Measurements from ENCODE around the gene RNF135. TPM values are rescaled to one million over a fixed set of nuclear protein-coding genes. Genes with fewer than 3 reads are reported as not detected.

RNF135 gene
- total RNA-seq, 2 experiments from 2014 or later, result 5.4 to 6.6 TPM

- no peaks in the 10 kb centered on the region for H3K9me3 Mint-ChIP-seq
- H3K4me3 Mint-ChIP-seq, result no peak overlapping the region
- H3K36me3 Mint-ChIP-seq (ENCODE audit: low read depth), result no peaks in the 10 kb centered on the region
- no peaks in the 10 kb centered on the region for H3K4me1 Mint-ChIP-seq (ENCODE audit: low read depth)
- ChIA-PET POLR2A (no interaction called here), CTCF (no interaction called here)
- no peak overlapping the region for H3K27ac Mint-ChIP-seq
- no peaks in the 10 kb centered on the region for H3K27me3 Mint-ChIP-seq
- no peak for TF ChIP-seq CTCF (IDR thresholded peaks at IDR 0.05)
- ATAC-seq, result no peak
- intact Hi-C loops (cut with micrococcal nuclease), result no loop called here
- DNase-seq, result no peak
Observed at GRCh38 chr17:30950669-30951399, 20.0 kb upstream of the RNF135 start.

- TF ChIP-seq CTCF (IDR thresholded peaks at IDR 0.05), result no peak
- Mint-ChIP-seq H3K9me3 (no peaks in the 10 kb centered on the region), H3K4me3 (no peak overlapping the region), H3K27ac (no peak overlapping the region), H3K36me3 (ENCODE audit: low read depth) (no peaks in the 10 kb centered on the region), H3K4me1 (ENCODE audit: low read depth) (no peaks in the 10 kb centered on the region), H3K27me3 (no peaks in the 10 kb centered on the region)
- no peak for ATAC-seq
- ChIA-PET CTCF (no interaction called here), POLR2A (no interaction called here)
- intact Hi-C loops (cut with micrococcal nuclease), result no loop called here
- DNase-seq, result no peak
Observed at GRCh38 chr17:30952638-30953393, 18.0 kb upstream of the RNF135 start.

GRCh38 chr17:30954046-30954830 lies 16.6 kb upstream of the RNF135 start:
- no peaks in the 10 kb centered on the region for H3K9me3 Mint-ChIP-seq
- DNase-seq, result no peak
- TF ChIP-seq CTCF (IDR thresholded peaks at IDR 0.05), result no peak
- no peak overlapping the region for H3K27ac Mint-ChIP-seq
- H3K36me3 Mint-ChIP-seq (ENCODE audit: low read depth), result no peaks in the 10 kb centered on the region
- no peak overlapping the region for H3K4me3 Mint-ChIP-seq
- no peak for ATAC-seq
- ChIA-PET POLR2A (no interaction called here), CTCF (interaction anchor here (0.6 kb wide), 1 partner anchor 287 kb away, joined by 3 read pairs; no protein-coding TSS in a partner anchor)
- intact Hi-C loops (cut with micrococcal nuclease), result no loop called here
- no peaks in the 10 kb centered on the region for H3K4me1 Mint-ChIP-seq (ENCODE audit: low read depth)
- peaks cover 3% of the 10 kb centered on the region for H3K27me3 Mint-ChIP-seq

- peaks cover 5% of the 10 kb centered on the region for H3K4me1 Mint-ChIP-seq (ENCODE audit: low read depth)
- ChIA-PET CTCF (no interaction called here), POLR2A (no interaction called here)
- H3K27ac Mint-ChIP-seq, result no peak overlapping the region
- no peaks in the 10 kb centered on the region for H3K9me3 Mint-ChIP-seq
- ATAC-seq (no peak), DNase-seq (no peak)
- no peak overlapping the region for H3K4me3 Mint-ChIP-seq
- TF ChIP-seq CTCF (IDR thresholded peaks at IDR 0.05), result no peak
- no peaks in the 10 kb centered on the region for H3K36me3 Mint-ChIP-seq (ENCODE audit: low read depth)
- H3K27me3 Mint-ChIP-seq, result peaks cover 3% of the 10 kb centered on the region
- intact Hi-C loops (cut with micrococcal nuclease), result no loop called here
Observed at GRCh38 chr17:30956764-30957374, 14.0 kb upstream of the RNF135 start.

Data from activated CD8-positive, alpha-beta T cell treated with anti-CD3 and anti-CD28 coated beads for 36 hours (primary cell).